Measurements from ENCODE around the gene FREM2.

The FREM2 gene, protein sequence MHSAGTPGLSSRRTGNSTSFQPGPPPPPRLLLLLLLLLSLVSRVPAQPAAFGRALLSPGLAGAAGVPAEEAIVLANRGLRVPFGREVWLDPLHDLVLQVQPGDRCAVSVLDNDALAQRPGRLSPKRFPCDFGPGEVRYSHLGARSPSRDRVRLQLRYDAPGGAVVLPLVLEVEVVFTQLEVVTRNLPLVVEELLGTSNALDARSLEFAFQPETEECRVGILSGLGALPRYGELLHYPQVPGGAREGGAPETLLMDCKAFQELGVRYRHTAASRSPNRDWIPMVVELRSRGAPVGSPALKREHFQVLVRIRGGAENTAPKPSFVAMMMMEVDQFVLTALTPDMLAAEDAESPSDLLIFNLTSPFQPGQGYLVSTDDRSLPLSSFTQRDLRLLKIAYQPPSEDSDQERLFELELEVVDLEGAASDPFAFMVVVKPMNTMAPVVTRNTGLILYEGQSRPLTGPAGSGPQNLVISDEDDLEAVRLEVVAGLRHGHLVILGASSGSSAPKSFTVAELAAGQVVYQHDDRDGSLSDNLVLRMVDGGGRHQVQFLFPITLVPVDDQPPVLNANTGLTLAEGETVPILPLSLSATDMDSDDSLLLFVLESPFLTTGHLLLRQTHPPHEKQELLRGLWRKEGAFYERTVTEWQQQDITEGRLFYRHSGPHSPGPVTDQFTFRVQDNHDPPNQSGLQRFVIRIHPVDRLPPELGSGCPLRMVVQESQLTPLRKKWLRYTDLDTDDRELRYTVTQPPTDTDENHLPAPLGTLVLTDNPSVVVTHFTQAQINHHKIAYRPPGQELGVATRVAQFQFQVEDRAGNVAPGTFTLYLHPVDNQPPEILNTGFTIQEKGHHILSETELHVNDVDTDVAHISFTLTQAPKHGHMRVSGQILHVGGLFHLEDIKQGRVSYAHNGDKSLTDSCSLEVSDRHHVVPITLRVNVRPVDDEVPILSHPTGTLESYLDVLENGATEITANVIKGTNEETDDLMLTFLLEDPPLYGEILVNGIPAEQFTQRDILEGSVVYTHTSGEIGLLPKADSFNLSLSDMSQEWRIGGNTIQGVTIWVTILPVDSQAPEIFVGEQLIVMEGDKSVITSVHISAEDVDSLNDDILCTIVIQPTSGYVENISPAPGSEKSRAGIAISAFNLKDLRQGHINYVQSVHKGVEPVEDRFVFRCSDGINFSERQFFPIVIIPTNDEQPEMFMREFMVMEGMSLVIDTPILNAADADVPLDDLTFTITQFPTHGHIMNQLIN (N-terminal part only)

DNA sequence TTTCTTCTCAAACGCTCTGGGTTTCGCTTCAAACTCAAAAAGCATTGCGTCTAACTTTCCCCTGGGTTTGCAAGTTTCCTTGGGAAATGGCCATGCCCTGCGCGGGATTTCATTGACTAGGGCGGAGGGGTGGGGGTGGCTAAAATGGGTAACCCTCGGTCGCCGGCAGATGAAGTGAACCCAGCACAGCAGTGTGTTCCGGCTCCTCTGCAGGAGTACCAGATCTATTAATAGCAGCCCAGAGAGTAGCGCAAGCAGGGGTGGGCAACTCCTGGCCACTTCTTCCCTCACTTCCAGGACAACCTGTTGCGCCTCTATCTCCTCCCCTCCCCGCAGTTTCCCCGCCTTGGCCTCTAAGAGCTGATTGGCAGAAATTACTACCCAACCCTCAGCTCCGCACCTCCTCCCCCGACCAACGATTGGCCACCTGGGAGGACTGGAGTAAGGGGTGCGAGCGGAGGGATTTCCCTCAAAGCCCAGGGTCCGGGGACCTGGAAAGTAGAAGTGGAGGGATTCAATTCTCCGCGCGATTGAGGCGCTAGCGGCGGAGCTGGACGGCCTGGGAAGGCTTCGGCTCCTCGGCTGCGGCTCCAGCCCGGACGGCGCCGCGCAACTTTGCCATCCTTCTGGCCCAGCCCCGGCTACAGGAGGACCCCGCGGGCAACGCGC, at the start of gene FREM2:
TSS of gene FREM2 (plus strand) at position 501 of the 669 bp plus-strand sequence. CDS start 268 bp downstream, outside the sequence.
- no peak for DNase-seq

DNA sequence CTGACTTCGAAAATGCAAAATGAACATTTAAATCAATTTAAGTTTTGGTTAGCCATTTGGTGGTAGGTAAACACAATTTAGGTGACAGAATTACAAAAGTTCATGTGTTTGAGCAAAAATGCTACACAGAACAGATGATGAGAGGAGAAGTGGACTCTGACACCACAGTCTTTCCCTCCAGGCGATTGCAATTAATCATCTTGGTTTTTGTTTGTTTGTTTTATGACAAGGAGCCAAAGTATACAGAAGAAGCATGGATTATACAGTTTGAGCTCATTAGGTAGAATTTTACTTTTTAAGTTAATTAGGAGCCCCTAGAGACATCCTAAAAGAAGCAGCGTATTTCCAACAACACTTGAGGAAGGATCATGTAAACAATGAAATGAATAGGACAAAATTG, 49.3 kb upstream of the FREM2 start:
- DNase-seq = no peak

DNA sequence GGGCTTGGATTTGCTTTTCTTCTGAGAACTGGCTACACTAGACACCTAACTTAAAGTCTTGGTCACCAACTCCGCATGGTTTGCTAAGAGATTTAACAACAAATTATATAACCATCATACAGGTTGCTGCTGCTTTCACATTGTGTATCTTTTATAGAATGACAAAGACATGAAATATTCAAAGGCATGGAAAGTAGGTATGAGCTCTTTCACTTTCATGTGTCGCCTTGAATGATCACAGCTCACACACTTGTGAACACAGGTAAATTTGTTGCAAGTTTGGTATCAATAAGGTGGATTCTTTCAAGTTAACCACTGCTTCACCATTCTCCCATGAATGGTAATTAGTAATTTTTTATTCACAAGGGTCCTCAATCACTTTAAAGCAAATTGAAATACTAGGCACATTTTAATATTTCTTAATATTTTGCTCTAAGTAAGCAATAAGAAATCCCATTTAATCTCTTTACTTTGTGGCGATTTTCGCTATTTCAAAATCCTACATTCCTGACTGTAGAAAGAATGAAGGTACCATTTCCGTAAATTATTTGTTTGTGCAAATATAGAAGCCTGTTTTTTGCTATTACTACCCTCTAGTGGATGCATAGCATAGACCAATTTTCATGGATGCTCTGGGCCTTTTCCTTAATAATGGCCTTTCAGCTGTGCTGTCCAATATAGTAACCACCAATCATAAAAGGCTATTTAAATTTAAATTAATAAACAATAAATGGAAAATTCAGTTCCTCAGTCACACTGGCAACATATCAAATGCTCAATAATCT, 45.5 kb upstream of the FREM2 start:
- no peak for DNase-seq

DNA sequence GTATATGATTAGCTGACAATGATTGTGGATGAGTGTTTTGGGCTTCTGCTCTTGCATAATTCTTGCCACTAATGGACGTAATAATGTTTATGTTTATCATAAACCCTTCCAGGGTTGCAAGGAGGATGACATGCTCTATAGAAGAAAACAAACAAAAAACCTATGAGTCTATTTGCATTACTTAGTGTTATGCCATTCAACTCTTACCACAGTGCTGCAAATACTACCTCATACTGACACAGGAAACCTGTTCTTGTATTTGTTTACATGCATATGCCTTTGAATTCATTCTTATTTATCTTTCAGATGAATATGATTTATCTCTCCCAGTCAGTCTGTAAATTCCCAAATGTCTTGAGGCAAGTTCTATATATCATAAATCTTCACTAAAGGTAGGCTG, 39.6 kb upstream of the FREM2 start:
- no peak for DNase-seq

DNA sequence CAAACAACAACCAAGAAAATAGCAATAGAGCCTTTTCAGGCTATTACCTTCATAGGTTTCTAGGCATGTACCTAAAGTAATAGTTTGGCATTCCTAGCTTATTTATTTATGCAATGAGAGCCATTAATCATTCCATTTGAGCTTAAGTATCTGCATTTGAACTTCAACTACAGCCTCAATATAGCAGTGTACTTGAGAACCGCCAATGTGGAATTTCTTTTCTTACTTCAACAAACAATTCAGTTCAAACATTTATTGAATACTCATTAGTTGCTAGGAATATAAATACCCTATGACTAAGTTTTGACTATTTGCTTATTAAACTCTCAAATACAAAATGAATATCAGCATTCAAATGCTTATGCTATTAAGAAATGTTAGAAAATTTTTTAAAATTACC, 38.0 kb upstream of the FREM2 start:
- DNase-seq = no peak

DNA sequence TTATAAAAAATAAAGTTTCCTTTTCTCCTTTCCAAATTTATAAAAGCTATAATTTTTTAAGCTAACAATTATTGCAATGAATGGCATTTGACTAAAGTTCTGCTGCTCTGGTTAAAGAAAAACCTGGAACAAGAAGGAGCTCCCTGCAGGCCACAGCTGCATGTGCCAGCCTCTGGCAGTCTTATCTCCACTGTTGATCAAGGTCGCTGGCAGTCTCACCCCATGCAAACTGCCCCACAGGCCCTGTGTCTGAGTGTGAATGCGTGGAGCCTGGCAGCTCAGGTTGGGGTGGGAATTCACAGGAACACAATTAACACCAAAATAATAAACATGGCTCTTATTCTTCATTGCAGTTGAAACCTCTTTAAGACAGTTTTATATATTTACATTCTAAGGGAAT, 30.2 kb upstream of the FREM2 start:
- DNase-seq = no peak

DNA sequence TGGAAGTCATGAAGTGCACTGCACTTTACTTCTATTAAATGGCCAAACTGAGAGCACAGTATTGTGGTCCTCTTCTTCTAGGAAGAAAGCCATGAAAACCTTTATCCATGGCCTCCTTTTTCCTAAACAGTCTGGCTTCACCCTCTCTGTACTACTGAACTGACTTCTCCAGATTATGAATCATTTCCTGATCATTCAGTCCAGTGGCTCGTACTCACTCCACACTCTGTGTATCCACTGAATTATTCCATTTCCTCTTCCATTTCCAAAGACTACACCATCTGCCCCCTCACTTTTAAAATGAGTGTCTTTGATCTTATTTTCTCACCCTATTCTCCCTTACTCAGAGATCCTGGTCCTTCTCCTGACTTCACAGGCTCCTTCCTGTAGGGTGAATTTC, 29.7 kb upstream of the FREM2 start:
- no peak for DNase-seq

DNA sequence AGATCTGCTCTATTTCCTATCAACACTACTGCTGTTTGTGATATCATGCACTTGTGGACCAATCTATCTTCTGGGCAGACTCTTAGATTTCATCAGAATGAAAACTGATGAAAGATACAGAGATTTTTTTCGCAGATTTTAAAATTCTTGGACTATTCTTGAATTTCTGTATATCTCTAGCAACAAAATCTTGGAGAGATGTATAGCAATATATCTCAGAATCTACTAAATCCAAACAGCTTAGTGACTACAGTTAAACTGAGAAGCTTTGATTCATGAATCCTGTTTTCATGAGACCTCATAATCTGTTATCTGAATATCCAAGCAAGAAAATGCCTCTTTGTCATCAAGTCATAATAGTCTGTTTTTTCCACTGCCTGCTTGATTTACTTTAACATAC, 28.0 kb upstream of the FREM2 start:
- no peak for DNase-seq

DNA sequence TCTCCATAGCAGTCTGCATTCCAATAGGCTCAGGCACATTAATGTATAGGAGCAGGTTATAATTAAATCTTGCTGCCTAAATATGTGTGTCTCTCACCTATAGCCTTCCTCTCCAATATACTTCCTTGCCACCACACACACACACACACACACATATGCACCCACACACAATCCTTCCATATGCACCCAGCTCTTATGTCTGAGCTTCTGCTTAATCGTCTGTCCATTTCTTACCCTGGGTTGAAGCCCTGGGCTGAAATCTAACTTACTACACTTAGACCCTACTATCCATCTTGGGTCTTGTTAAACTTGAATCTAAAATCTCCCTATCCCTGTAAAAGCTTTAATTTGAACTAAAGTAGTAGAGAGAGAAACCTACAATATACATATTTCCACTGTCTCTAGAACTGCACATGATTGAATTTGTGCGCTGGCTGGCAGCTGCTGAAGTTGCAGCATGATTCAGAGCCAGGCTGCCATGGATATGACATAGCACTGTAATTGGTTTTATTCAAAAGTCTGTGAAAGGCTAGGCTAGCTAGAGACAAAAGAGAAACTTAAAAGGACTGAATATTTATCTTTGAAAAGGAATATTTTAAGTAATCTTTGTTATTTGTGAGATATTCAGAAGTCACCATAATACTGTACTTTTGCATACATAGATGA, 25.7 kb upstream of the FREM2 start:
- DNase-seq = no peak

DNA sequence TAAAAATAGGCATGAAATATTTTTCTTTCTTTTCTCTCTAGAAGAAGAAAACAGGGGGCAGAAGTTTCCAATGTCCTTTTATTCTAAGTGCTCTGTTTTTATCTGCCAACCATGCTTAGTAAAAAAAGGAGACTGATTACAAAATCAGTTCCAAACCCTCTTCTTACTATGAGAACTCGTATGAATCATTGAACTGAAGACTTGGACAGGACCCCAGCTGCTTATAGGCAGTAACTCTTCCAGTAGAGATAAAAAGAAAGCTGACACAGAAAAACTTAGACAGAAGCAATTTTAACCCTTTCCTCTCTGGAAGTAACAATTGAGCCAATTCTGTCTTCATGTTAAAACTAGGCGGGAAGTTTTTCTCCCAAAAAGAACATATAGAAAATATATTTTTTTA, 24.5 kb upstream of the FREM2 start:
- DNase-seq = no peak

DNA sequence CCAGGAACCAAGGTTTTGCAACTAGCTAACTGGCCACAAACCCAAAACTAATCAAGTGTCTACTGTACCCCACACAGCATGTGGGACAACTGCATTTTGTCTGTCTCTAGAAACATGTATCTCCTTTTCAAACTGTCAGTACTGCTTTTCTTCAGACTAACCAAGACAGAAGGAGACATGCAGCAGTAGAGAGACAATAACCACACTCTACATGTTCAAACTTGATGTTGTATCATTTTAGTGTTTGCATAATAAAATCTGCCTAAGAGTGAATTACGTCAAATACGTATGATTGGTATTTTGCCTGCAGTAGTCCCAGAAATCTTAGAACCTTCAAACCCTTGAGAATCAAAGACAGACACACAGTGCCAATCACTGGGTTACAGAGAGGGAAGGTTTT, 22.0 kb upstream of the FREM2 start:
- DNase-seq = no peak

DNA sequence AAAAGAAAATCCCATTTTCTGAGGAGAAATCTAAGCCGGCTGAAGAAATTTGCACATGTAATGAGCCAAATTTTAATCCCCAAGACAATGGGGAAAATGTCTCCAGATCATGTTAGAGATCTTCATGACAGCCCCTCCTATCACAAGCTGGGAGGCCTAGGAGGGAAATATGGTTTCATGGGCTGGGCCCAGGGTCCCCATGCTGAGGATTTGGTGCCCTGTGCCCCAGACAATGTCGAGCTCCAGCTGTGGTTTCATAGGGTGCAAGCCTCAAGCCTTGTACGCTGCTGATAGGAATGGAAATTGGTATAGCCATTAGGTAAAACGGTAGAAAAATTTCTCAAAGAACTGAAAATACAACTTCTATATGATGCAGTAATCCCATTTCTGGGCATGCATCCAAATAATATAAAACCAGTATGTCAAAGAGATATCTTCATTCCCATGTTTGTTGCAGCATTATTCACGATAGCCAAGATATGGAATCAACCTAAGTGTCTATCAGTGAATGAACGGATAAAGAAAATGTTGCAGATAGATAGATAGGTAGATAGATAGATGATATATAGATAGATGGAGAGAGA, 19.3 kb upstream of the FREM2 start:
- DNase-seq = no peak

DNA sequence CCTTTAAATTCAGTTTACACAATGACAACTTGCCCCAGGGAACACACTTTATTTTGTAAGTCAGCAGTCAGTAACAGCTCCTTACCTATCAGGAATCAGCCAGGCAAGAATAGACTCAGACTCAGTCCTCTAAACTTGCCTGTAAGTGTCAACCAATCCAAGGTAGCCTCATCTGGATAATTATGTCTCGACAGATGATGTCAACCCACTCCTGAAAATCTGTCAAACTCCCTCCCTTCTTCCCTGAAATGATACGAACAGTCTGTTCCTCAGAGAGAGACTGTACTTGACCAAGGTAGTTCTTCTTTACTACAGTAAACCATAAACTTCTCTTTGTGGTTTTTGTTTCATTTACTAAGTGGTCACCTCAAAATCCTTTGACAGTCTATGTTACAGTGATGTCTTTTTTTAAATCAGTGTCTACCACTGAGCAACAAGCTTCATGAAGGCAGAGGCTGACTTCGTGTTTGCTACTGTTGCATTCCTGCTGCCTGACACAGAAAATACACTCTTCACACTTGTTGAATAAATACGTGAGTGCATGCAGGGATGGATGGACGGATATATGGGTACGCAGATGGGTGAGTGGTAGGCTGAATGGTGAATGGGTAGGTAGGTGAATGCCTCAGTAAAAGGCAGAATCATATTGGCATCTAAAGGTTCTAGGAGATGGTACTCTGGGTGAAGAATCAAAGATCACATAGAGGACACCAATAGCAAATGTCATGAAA, 17.5 kb upstream of the FREM2 start:
- DNase-seq = no peak

DNA sequence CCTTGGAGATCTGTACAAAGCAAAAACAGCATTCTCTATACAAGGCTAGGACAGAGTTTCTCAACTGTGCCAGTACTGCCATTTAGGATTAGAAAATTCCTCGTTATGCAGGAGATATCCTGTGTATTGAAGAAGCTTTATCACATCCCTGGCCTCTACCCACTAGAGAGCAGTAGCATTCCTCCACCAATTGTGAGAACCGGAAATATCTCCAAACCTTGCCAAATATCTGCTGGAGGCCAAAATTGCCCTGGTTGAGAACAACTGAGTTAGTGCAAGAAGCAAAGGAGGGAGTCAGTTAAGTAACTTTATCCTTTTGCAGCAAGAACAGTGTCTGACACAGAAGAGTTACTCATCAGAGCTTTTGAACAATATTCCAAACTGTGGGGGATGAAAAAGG, 16.2 kb upstream of the FREM2 start:
- DNase-seq = no peak

DNA sequence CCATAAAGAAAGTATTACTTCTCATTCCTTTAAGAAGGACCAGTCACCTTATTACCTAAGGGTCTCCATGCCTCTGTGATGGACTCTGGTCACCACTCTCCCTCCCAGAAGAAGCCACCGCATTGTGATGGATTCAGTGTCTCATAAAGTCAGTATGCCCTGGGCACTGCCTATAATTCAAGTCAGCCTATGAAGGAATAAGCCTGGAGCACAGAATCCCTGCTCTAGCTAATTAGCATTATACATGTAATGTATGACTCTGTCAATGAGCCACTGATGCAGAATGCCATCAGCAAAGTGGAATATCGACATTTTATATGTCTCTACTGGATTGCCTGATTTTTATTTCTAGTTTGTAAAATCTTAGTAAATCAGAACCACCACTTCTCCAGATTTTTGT, 14.9 kb upstream of the FREM2 start:
- DNase-seq = no peak

DNA sequence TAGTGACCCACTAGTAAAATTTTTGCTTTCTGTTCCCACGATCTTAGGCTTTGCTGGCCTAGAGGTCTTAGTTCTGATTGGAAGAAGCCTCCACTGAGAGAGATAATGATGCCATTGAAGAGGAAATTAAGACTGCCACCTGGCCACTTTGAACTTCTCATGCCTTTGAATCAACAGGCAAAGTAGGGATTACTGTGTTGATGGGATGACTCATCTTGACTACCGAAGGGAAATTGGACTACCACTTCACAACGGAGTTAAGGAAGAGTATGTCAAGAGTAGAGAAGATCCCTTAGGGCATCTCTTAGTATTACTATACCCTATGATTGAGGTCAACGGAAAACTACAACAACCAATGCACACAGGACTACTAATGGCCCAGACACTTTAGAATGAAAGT, 12.7 kb upstream of the FREM2 start:
- no peak for DNase-seq

DNA sequence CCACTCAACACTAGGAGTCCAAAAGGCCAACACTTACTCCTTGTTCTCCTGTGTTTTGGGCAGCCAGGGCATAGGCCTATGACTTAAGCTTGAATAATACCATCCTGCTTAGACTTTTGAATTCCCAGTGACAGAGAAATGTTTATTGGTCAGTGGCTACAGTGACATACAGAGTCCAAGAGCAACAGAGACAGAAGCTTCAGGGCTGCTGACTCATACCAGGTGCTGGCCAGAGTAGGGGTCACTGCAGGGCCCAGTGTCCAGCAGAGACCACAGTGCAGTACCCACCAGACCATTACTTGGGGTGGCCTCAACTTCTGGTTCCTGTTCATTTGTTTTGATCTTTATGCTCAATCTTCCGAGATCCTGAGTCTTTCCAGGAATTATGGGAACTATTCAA, 6.0 kb upstream of the FREM2 start:
- no peak for DNase-seq

DNA sequence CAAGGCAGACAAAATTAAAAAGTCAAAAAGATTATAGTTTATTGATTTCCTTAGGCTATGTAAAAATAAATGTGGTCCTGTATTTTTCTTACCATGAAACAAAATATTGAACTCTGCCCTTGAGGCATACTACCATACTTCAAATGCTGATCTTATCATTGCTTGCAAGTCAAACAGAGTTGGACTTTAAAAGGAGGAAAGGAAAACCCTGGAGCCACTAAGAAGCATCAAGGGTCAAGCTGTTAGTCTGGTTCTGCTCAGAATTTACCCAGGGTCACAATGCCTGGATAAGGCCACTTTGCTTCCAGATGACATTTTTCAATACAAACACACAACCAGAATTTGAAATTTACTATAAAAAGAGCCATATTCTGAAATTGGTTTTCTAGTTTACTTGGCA, 2.2 kb upstream of the FREM2 start:
- DNase-seq = no peak

DNA sequence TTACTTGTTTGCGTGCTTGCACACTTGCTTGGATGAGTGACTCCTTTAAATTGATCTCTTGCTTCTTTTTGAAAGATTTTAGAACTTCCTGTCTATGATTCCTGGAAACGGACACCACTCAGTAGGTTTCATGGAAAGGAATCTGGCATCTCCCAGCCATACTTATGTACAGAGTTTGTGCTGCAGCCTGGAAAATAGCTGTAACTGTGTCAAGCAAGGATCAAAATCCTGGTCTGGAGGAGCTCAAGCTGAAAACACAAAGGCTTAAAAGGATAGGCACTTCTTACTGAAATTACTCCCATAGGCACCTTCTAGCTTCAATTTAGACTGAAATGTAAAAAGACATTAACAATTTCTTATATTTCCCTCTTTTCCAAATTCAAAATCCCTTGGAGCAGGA, 1.4 kb upstream of the FREM2 start:
- DNase-seq = no peak

DNA sequence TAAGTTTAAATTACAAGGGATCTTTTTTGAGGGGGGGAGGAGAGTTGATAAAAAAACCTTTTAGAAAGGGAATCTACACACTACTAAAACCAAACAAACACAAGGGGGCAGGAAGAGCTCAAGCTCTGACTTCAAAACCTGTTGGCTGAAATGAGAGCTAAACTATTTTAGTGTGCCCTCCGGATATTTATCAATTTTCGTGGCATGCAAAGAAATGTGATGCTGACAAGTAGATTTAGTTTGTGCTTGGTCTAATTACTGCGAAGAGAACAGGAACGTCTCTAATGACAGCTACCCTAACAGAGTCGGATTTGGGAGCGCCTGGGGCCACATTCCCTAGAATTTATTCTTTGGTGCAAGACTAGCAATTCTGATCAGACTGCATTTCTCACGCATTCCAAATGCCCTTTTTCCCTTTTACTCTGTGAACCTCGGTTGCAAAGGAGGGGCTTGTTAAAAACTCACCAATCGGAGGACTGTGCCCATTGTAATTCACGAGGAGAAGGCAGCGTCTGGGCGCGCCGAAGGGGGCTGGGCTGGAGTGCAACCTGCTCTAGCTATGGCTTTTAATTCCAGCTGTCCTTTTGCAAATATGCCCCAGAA, 802 bp upstream of the FREM2 start:
- DNase-seq = no peak
